GM12873 (cell line): ENCODE measurements around the gene SPRYD3.

Experiments used
- CTCF ChIP-seq: IDR thresholded peaks from 2 replicates; pipeline ENCODE4 v1.5.1; 2012; ENCODE audit warnings: low read depth, mild to moderate bottlenecking, moderate library complexity, low read length, control low read depth; ENCODE audit not compliant: insufficient read depth; ENCODE audit errors: missing control alignments

SPRYD3 gene

GRCh38 chr12:53034459-53034858 is 44.7 kb downstream of the SPRYD3 start:
- no peak for TF ChIP-seq CTCF

- no peak for TF ChIP-seq CTCF
These were observed 47.6 kb downstream of the SPRYD3 start for GRCh38 chr12:53031616-53032015.

GRCh38 chr12:53025250-53025649 is 53.9 kb downstream of the SPRYD3 start:
- peak; percentile 20 for TF ChIP-seq CTCF

- no peak for TF ChIP-seq CTCF
These were observed 64.5 kb downstream of the SPRYD3 start for GRCh38 chr12:53014709-53015108.
